Loucy (cell line): ENCODE measurements around the gene TET1.
"Not testable (repeated sequence)": the region's sequence is repeated elsewhere in the genome, so short reads cannot be mapped to it uniquely, and the experiment has no call there.

Source experiments
- H2AFZ ChIP-seq: fragments of 200-600 bp; sonication (generic); 2 replicates; pipeline ENCODE4 v1.6.0; 2016; ENCODE audit warnings: antibody characterized with exemption, mild to moderate bottlenecking, low read length, moderate library complexity
- H3F3A ChIP-seq: fragments of 200-600 bp; 2 replicates; pipeline ENCODE4 v1.6.0; 2016; ENCODE audit warnings: antibody characterized with exemption, low read depth, mild to moderate bottlenecking
- H3K27me3 ChIP-seq: fragments of 200-600 bp; sonication (generic); 2 replicates; pipeline ENCODE4 v1.6.1; 2014; ENCODE audit warnings: low read length, mild to moderate bottlenecking; ENCODE audit not compliant: insufficient read depth, poor library complexity, severe bottlenecking
- H3K36me3 ChIP-seq: fragments of 200-600 bp; sonication (generic); 2 replicates; pipeline ENCODE4 v1.6.1; 2016; ENCODE audit warnings: low read length; ENCODE audit not compliant: insufficient read depth
- H3K4me1 ChIP-seq: fragments of 200-600 bp; sonication (generic); 2 replicates; pipeline ENCODE4 v1.5.1; 2014; ENCODE audit warnings: low read length, mild to moderate bottlenecking; ENCODE audit not compliant: insufficient read depth, poor library complexity, severe bottlenecking
- H3K4me2 ChIP-seq: fragments of 200-600 bp; sonication (generic); 2 replicates; pipeline ENCODE4 v1.6.0; 2014; ENCODE audit warnings: antibody characterized with exemption, low read length, low read depth, mild to moderate bottlenecking; ENCODE audit not compliant: poor library complexity, severe bottlenecking
- H3K4me3 ChIP-seq: fragments of 200-600 bp; sonication (generic); 2 replicates; pipeline ENCODE4 v1.5.1; 2014; ENCODE audit warnings: low read length, mild to moderate bottlenecking, mixed read lengths; ENCODE audit not compliant: poor library complexity, severe bottlenecking
- H3K79me2 ChIP-seq: fragments of 200-600 bp; sonication (generic); 2 replicates; pipeline ENCODE4 v1.6.1; 2014; ENCODE audit warnings: low read length; ENCODE audit not compliant: insufficient read depth
- H3K9ac ChIP-seq: fragments of 200-600 bp; sonication (generic); 2 replicates; pipeline ENCODE4 v1.6.0; 2014; ENCODE audit warnings: mild to moderate bottlenecking, low read depth, low read length, moderate library complexity; ENCODE audit not compliant: poor library complexity, severe bottlenecking
- H3K9me2 ChIP-seq: fragments of 200-600 bp; sonication (generic); replicated peaks from 2 replicates; pipeline ENCODE4 v1.6.1; 2016; ENCODE audit warnings: low read depth, low read length, mixed read lengths
- H3K9me3 ChIP-seq: fragments of 200-600 bp; sonication (generic); 2 replicates; pipeline ENCODE4 v1.6.1; 2014; ENCODE audit warnings: mild to moderate bottlenecking, antibody characterized with exemption, low read length, low read depth; ENCODE audit not compliant: insufficient read depth
- H4K20me1 ChIP-seq: fragments of 200-600 bp; sonication (generic); 2 replicates; pipeline ENCODE4 v1.6.0; 2014; ENCODE audit warnings: antibody characterized with exemption, low read length, mild to moderate bottlenecking; ENCODE audit not compliant: insufficient read depth, poor library complexity, severe bottlenecking
- EZH2phosphoT487 ChIP-seq: fragments of 200-600 bp; IDR thresholded peaks from 2 replicates; pipeline ENCODE4 v1.6.1; 2018; ENCODE audit warnings: antibody characterized with exemption, mild to moderate bottlenecking, moderate library complexity, borderline replicate concordance
- TF ChIP-seq, protein P1 (sequence below): fragments of 200-600 bp; sonication (generic); conservative IDR thresholded peaks from 2 replicates; pipeline ENCODE4 v1.5.1; 2014; ENCODE audit warnings: mild to moderate bottlenecking, antibody characterized with exemption, low read length

Gene TET1

DNA sequence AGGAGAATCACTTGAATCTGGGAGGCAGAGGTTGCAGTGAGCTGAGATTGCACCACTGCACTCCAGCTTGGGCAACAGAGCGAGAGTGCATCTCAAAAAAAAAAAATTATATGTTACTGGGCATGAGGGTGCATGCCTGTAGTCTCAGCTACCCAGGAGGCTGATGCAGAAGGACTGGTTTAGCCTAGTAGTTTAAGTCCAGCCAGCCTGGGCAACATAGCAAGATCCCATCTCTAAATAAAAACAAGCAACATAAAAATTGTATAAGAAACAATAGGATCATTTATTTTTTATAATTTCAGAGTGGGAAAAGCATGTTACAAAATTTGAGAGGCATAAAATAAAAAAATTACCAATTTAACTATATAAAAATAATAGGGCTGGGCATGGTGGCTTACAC, 145.4 kb downstream of the TET1 start:
- H3K36me3 ChIP-seq, result no peaks in the 10 kb centered on the region
- H3K4me3 ChIP-seq, result no peak overlapping the region
- H2AFZ ChIP-seq, result no peak overlapping the region
- no peaks in the 10 kb centered on the region for H3K9me3 ChIP-seq
- H3K9me2 ChIP-seq, result no peaks in the 10 kb centered on the region
- no peaks in the 10 kb centered on the region for H3F3A ChIP-seq
- H3K4me1 ChIP-seq, result no peaks in the 10 kb centered on the region
- H3K79me2 ChIP-seq, result no peaks in the 10 kb centered on the region
- no peak for TF ChIP-seq EZH2phosphoT487
- TF ChIP-seq, protein P1, sequence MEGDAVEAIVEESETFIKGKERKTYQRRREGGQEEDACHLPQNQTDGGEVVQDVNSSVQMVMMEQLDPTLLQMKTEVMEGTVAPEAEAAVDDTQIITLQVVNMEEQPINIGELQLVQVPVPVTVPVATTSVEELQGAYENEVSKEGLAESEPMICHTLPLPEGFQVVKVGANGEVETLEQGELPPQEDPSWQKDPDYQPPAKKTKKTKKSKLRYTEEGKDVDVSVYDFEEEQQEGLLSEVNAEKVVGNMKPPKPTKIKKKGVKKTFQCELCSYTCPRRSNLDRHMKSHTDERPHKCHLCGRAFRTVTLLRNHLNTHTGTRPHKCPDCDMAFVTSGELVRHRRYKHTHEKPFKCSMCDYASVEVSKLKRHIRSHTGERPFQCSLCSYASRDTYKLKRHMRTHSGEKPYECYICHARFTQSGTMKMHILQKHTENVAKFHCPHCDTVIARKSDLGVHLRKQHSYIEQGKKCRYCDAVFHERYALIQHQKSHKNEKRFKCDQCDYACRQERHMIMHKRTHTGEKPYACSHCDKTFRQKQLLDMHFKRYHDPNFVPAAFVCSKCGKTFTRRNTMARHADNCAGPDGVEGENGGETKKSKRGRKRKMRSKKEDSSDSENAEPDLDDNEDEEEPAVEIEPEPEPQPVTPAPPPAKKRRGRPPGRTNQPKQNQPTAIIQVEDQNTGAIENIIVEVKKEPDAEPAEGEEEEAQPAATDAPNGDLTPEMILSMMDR, result no peak
- no peaks in the 10 kb centered on the region for H3K27me3 ChIP-seq
- H3K9ac ChIP-seq, result no peak overlapping the region
- H3K4me2 ChIP-seq, result no peak overlapping the region
- no peaks in the 10 kb centered on the region for H4K20me1 ChIP-seq

DNA sequence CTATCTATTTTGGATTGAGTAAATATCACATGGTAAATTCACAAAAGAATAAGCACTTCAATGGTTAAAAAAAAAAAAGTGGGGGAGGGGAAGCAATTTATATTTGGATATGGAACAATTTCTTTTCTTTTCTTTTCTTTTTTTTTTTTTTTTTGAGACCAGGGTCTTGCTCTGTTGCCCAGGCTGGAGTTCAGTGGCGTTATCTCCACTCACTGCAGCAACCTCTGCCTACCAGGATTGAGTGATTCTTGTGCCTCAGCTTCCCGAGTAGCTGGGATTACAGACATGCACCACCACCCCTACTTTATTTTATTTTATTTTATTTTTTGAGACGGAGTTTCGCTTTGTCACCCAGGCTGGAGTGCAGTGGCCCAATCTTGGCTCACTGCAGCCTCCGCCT, 148.8 kb downstream of the TET1 start:
- H3K79me2 ChIP-seq, H3K36me3 ChIP-seq, H3K9me2 ChIP-seq, H3F3A ChIP-seq, H2AFZ ChIP-seq, H3K27me3 ChIP-seq, H3K9me3 ChIP-seq, H4K20me1 ChIP-seq, H3K4me1 ChIP-seq, H3K9ac ChIP-seq, H3K4me3 ChIP-seq, H3K4me2 ChIP-seq: not testable (repeated sequence)

DNA sequence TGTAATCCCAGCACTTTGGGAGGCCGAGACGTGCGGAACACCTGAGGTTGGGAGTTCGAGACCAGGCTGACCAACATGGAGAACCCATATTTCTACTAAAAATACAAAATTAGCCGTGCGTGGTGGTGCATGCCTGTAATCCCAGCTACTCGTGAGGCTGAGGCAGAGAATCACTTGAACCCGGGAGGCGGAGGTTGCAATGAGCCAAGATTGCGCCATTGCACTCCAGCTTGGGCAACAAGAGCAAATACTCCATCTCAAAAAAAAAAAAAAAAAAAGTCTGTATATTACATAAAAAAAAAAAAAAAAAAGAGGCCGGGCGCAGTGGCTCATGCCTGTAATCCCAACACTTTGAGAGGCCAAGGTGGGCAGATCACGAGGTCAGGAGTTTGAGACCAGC, 152.9 kb downstream of the TET1 start:
- H3K9me3 ChIP-seq, H3K4me2 ChIP-seq, H4K20me1 ChIP-seq, H3K27me3 ChIP-seq, H3F3A ChIP-seq, H3K9me2 ChIP-seq, H3K4me1 ChIP-seq, H2AFZ ChIP-seq, H3K9ac ChIP-seq, H3K79me2 ChIP-seq, H3K4me3 ChIP-seq, H3K36me3 ChIP-seq: not testable (repeated sequence)

DNA sequence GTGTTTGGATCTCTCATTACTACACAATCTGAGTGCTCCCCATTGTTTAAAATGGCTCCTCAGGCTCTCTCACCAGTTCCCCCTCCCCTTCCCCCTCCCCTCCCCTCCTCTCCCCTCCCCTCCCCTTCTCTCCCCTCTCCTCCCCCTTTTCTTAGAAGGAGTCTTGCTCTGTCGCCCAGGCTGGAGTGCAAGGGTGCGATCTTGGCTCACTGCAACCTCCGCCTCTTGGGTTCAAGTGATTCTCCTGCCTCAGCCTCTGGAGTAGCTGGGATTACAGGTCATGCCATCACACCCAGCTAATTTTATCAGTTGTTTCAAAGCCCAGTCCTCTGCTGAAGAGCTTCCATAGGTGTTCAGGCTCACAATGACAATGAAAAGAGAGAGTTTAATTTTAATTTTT, 157.3 kb downstream of the TET1 start:
- Histone ChIP-seq H3K4me2 (no peak overlapping the region), H3K79me2 (peaks cover 14% of the 10 kb centered on the region), H3K36me3 (no peaks in the 10 kb centered on the region), H4K20me1 (peaks cover 8% of the 10 kb centered on the region), H3K9ac (no peak overlapping the region), H2AFZ (no peak overlapping the region), H3K4me3 (no peak overlapping the region), H3K27me3 (peaks cover 8% of the 10 kb centered on the region), H3K4me1 (peaks cover 5% of the 10 kb centered on the region), H3K9me2 (no peaks in the 10 kb centered on the region), H3F3A (no peaks in the 10 kb centered on the region), H3K9me3 (no peaks in the 10 kb centered on the region)
- TF ChIP-seq EZH2phosphoT487, result no peak
- TF ChIP-seq, protein P1, result no peak
